Ovary (tissue), 9 donors: ENCODE measurements around the gene ADGRD1. TPM values are rescaled to one million over a fixed set of nuclear protein-coding genes. Genes with fewer than 3 reads are reported as not detected.

ENCODE experiments used
- DNase-seq, 5 donors: peaks; one replicate each; pipeline ENCODE4 v3.0.0-alpha.2; 2019 to 2020
- H3K27ac ChIP-seq, 2 donors: fragments of 200-600 bp; one replicate each; pipeline versions ENCODE4 v1.5.1 to v1.8.0; 2019 to 2022
- H3K27me3 ChIP-seq: fragments of 200-600 bp; one replicate; pipeline ENCODE4 v1.8.0; 2022
- H3K36me3 ChIP-seq: fragments of 200-600 bp; sonication (generic); one replicate; pipeline ENCODE4 v1.5.1; 2019
- H3K4me1 ChIP-seq: one replicate; pipeline ENCODE4 v1.8.1; 2013; ENCODE audit warnings: mild to moderate bottlenecking, moderate library complexity; ENCODE audit not compliant: insufficient read depth
- H3K4me3 ChIP-seq: fragments of 200-600 bp; sonication (generic); one replicate; pipeline ENCODE4 v1.5.1; 2017
- H3K9me3 ChIP-seq, 2 donors: fragments of 200-600 bp in 1 of 2; sonication (generic) in 1 of 2; one replicate each; pipeline versions ENCODE4 v1.5.1 to v1.8.1; 2013 to 2019; ENCODE audit warnings: mild to moderate bottlenecking in 1 of 2, moderate library complexity in 1 of 2
- EP300 ChIP-seq: sonication (generic); formaldehyde crosslinking; IDR thresholded peaks from one replicate; pipeline ENCODE4 v1.6.1; 2017; ENCODE audit warnings: antibody characterized with exemption
- POLR2A ChIP-seq: fragments of 450-650 bp; IDR thresholded peaks from one replicate; pipeline ENCODE4 v1.6.1; 2017; ENCODE audit warnings: antibody characterized with exemption, mild to moderate bottlenecking, moderate library complexity
- WGBS, 3 donors: extraction: QIAGEN DNeasy Blood & Tissue Kit in 1 of 3; methylation state at CpG; one replicate each; pipeline versions ENCODE4 v1.1.5 to v1.1.7; 2013 to 2017; 5-methylcytosine and 5-hydroxymethylcytosine counted together
- intact Hi-C, 4 donors: fragments of 100-400 bp; cut with DNase I; formaldehyde crosslinking; loops; one replicate each; pipeline versions ENCODE4 v1.11.0 to v1.15.1; 2022 to 2023
- polyA plus RNA-seq, 2 donors: library from polyadenylated mRNA; stranded (reverse); fragments of 200-250 nt in 1 of 2; fragments of 350-450 nt in 1 of 2; fragmentation: Illumina TruSeq in 1 of 2; extraction: RNeasy Lipid Tissue Mini Kit (QIAGEN cat#74804) in 1 of 2; gene quantifications; one replicate each; pipeline ENCODE4 v1.2.3, GENCODE V29; 2013 to 2014
- total RNA-seq, 7 donors: library from RNA; depleted of rRNA in 2 of 7; stranded (reverse); fragments of >200 nt in 2 of 7; fragmentation: NEBNext Ultra II Directional in 3 of 7; extraction: Animal tissue kit (Norgen Biotek cat#: 25700) in 3 of 7; gene quantifications; one replicate each; pipeline versions ENCODE4 v1.1.0 to v1.2.4, GENCODE V29; 2016 to 2023
- TF ChIP-seq, protein P1 (sequence below), 3 donors: fragments of 450-650 bp in 2 of 3; fragments of 200-600 bp in 1 of 3; IDR thresholded peaks; one replicate each; pipeline versions ENCODE4 v1.5.1 to v1.8.0; 2016 to 2022; ENCODE audit warnings: antibody characterized with exemption in 3 of 3, mild to moderate bottlenecking in 1 of 3
- donor health status: DM: no; HTN: no; CAD: no; lungs with moderate emphysema.
- donor health status: DM: no; HTN: no; CAD: no.
- donor health status: Bipolar disorder and iron deficiency.
- donor health status: DM: yes; HTN: yes; CAD: no.
- donor health status: DM: no; HTN: no; CAD: no.
- donor health status: DM: yes; HTN: yes; CAD: no.

ADGRD1 gene
- total and polyA plus RNA-seq, 9 donors, result 7.6 to 75.3 (median 25.9) TPM

DNA sequence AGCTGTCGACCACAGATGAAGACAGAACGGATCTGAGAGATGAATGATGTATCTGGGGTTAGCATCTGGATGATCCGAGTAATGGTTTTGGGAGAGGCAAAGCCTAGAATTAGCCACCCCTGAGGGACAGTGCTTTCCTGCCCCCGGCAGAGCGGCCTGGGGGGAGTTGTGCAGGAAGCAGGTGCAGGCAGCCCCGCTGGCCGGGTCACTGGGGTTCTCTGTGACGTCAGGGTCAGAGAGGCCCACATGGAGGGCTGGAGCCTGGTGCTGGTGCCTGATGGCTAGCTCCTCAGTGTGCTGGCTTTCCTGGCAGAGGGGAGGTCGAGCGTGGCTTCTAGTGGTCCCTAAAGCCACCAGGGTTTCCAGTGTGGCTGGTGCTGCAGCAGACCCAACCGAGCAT lies 70.3 kb downstream of the ADGRD1 start:
- H3K9me3 ChIP-seq, result no peaks in the 10 kb centered on the region
- peaks cover 2% of the 10 kb centered on the region for H3K4me1 ChIP-seq
- H3K4me3 ChIP-seq, result no peak overlapping the region
- 88 to 92% (median 88%) methylated on average over 11 of the region's 11 CpGs for WGBS, 3 donors
- H3K36me3 ChIP-seq, result no peaks in the 10 kb centered on the region
- no peak for DNase-seq
- no peak overlapping the region for H3K27ac ChIP-seq
- no peaks in the 10 kb centered on the region for H3K27me3 ChIP-seq
- intact Hi-C loops, result no loop called here
- no peak for TF ChIP-seq POLR2A

DNA sequence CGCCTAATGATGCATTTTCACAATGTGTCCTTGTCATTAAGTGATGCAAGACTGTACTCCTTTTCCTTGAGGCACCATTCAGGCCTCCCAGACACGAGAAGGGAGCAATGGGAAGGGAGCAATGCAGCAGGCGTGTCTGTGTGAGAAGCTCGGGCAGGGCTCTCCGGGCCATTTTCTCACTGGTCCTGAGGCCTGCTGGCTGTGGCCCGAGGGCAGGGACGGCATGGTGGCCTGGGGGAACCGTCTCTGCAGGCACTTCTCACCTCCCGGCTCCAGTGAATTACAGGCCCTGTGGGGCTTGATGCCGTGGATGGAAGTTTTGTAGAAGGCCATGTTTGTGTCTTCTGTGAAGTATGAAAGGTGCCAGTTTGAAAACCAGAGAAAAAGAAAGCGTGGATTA lies 71.0 kb downstream of the ADGRD1 start:
- 84 to 85% (median 85%) methylated on average over 11 of the region's 11 CpGs for whole genome bisulfite sequencing, 3 donors
- intact Hi-C loops, result no loop called here

DNA sequence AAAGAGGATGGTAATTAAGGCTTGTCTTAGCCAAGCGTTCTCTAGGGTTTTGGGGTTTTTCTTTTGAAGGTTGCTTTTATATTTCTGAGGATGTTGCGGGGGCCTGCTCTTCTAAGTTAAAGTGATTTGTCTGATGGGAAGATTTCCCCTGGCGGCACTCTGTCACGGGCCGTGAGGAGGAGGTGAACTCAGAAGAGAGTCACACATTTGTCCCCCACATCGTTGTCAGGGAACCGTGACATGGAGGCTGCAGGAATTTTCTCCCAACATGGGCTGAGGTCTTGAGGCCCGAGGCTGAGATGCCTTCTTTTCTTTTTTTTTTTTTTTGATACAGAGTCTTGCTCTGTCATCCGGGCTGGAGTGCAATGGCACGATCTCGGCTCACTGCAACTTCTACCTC lies 71.5 kb downstream of the ADGRD1 start:
- intact Hi-C loops, result no loop called here
- Histone ChIP-seq H3K9me3 (no peaks in the 10 kb centered on the region), H3K27ac (no peak overlapping the region), H3K36me3 (no peaks in the 10 kb centered on the region), H3K4me1 (no peaks in the 10 kb centered on the region), H3K27me3 (no peaks in the 10 kb centered on the region), H3K4me3 (no peak overlapping the region)
- 74 to 78% (median 75%) methylated on average over 11 of the region's 11 CpGs for WGBS, 3 donors
- no peak for DNase-seq
- no peak for TF ChIP-seq POLR2A
- TF ChIP-seq, protein P1, sequence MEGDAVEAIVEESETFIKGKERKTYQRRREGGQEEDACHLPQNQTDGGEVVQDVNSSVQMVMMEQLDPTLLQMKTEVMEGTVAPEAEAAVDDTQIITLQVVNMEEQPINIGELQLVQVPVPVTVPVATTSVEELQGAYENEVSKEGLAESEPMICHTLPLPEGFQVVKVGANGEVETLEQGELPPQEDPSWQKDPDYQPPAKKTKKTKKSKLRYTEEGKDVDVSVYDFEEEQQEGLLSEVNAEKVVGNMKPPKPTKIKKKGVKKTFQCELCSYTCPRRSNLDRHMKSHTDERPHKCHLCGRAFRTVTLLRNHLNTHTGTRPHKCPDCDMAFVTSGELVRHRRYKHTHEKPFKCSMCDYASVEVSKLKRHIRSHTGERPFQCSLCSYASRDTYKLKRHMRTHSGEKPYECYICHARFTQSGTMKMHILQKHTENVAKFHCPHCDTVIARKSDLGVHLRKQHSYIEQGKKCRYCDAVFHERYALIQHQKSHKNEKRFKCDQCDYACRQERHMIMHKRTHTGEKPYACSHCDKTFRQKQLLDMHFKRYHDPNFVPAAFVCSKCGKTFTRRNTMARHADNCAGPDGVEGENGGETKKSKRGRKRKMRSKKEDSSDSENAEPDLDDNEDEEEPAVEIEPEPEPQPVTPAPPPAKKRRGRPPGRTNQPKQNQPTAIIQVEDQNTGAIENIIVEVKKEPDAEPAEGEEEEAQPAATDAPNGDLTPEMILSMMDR (IDR thresholded peaks at IDR 0.05), result no peak

More for the DNA sequence above, 71.0 kb downstream of the ADGRD1 start:
- H3K27me3 ChIP-seq, result no peaks in the 10 kb centered on the region
- H3K27ac ChIP-seq, result no peak overlapping the region
- DNase-seq, result no peak
- no peaks in the 10 kb centered on the region for H3K36me3 ChIP-seq
- H3K4me3 ChIP-seq, result no peak overlapping the region
- no peaks in the 10 kb centered on the region for H3K9me3 ChIP-seq
- H3K4me1 ChIP-seq, result no peaks in the 10 kb centered on the region
- TF ChIP-seq, protein P1 (IDR thresholded peaks at IDR 0.05), result no peak
- no peak for TF ChIP-seq EP300
- TF ChIP-seq POLR2A, result no peak

DNA sequence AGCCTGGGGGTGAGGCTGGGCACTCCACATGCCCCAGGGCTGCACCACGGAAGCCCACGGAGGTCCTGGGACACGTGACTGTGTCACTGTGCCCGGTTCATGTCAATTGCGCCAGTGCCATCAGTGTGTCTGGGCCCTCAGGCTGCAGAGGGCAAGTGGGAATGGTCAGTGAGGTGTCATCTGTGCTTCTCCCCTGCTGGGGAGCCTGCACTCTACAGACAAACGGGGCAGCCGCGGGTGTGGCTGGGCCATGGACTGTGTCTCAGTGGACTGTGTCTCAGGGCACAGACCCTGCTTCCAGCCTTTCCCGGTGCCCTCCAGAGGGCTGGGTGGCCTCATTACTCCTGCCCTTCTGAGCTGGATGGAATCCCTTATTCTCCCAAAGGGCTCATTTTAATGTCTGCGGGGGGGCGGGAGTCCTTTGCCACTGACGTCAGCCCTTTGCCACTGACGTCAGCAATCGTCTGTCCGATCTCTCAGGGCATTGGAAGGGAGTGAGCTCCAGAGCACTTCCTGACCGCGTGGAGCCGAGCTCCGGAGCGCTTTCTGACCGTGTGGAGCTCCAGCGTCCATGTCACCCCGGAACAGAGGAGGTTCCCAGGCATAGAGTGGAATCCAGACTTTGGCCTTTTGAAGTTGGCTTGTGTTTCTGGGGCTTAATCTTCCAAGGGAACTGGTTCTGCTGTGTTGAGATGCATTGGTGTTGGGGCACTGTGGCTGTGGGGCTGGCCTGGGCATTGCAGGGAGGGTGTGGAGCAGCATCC lies 72.4 kb downstream of the ADGRD1 start:
- 87 to 92% (median 88%) methylated on average over 22 to 23 of the region's 23 CpGs for WGBS, 3 donors
- TF ChIP-seq POLR2A, result no peak
- no peak for TF ChIP-seq EP300
- TF ChIP-seq, protein P1 (IDR thresholded peaks at IDR 0.05), result no peak
- Histone ChIP-seq H3K9me3 (no peaks in the 10 kb centered on the region), H3K36me3 (no peaks in the 10 kb centered on the region), H3K4me1 (no peaks in the 10 kb centered on the region), H3K4me3 (no peak overlapping the region), H3K27ac (no peak overlapping the region), H3K27me3 (no peaks in the 10 kb centered on the region)
- intact Hi-C loops, result no loop called here
- DNase-seq, result no peak

DNA sequence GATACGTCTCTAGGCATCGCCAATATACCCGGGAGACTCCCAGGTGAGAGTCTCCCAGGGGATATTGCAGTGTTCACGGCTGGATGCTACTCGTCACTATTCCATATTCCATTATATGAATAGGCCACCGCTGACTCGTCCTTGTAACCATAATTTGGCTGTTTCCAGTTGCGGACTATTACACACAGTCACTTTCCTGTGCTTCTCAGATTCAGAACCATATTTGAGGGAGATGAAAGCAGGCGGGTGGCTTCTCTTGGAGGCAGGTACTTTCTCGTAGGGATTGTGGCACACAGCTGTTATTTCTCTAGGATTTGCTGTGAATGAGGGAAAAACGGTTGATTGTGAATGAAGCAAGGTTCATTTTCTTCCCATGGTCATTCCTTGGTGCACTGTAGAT lies 73.0 kb downstream of the ADGRD1 start:
- 88 to 91% (median 89%) methylated on average over 11 of the region's 11 CpGs for WGBS, 3 donors
- no peak overlapping the region for H3K27ac ChIP-seq

More for the DNA sequence above, 73.0 kb downstream of the ADGRD1 start:
- intact Hi-C loops, result no loop called here
- DNase-seq, result no peak
- no peaks in the 10 kb centered on the region for H3K9me3 ChIP-seq
- no peaks in the 10 kb centered on the region for H3K27me3 ChIP-seq
- no peak overlapping the region for H3K4me3 ChIP-seq
- no peaks in the 10 kb centered on the region for H3K36me3 ChIP-seq
- TF ChIP-seq, protein P1 (IDR thresholded peaks at IDR 0.05), result no peak
- no peak for TF ChIP-seq EP300
- no peak for TF ChIP-seq POLR2A
- H3K4me1 ChIP-seq, result no peaks in the 10 kb centered on the region
